Trophoblast cell (in vitro differentiated cells and primary cell): ENCODE data around the gene PDE4D.

Source experiments
- DNase-seq, 2 donors: peaks; one replicate each; pipeline ENCODE4 v3.0.0-alpha.2; 2016
- H2AFZ ChIP-seq: 2 replicates; pipeline ENCODE4 v1.6.1; 2013; ENCODE audit warnings: low read length, moderate library complexity, mild to moderate bottlenecking; ENCODE audit not compliant: insufficient read depth, poor library complexity
- H2AK5ac ChIP-seq: 2 replicates; pipeline ENCODE4 v1.6.1; 2013; ENCODE audit warnings: mild to moderate bottlenecking, low read length
- H2BK120ac ChIP-seq: 2 replicates; pipeline ENCODE4 v1.6.1; 2013; ENCODE audit warnings: low read length, mild to moderate bottlenecking, moderate library complexity; ENCODE audit not compliant: insufficient read depth, poor library complexity
- H2BK12ac ChIP-seq: 2 replicates; pipeline ENCODE4 v1.6.1; 2013; ENCODE audit warnings: mild to moderate bottlenecking, low read length, moderate library complexity
- H2BK5ac ChIP-seq: 2 replicates; pipeline ENCODE4 v1.6.1; 2013; ENCODE audit warnings: low read length, low read depth, moderate library complexity, mild to moderate bottlenecking; ENCODE audit not compliant: poor library complexity
- H3K14ac ChIP-seq: 2 replicates; pipeline ENCODE4 v1.6.1; 2013; ENCODE audit warnings: mild to moderate bottlenecking, low read length
- H3K18ac ChIP-seq: 2 replicates; pipeline ENCODE4 v1.6.1; 2013; ENCODE audit warnings: mild to moderate bottlenecking, low read length
- H3K23ac ChIP-seq: 2 replicates; pipeline ENCODE4 v1.6.1; 2013; ENCODE audit warnings: low read length
- H3K27ac ChIP-seq: 2 replicates; pipeline ENCODE4 v1.5.1; 2013; ENCODE audit warnings: low read depth, mild to moderate bottlenecking, inconsistent platforms, low read length, moderate library complexity
- H3K27me3 ChIP-seq: 2 replicates; pipeline ENCODE4 v1.6.1; 2013; ENCODE audit warnings: inconsistent platforms, mild to moderate bottlenecking, low read length, moderate library complexity; ENCODE audit not compliant: insufficient read depth
- H3K36me3 ChIP-seq, 2 experiments: 1 replicate in 1 of 2; 2 replicates in 1 of 2; pipeline ENCODE4 v1.6.1; 2013; ENCODE audit warnings: low read length in 2 of 2, mild to moderate bottlenecking in 2 of 2, moderate library complexity in 1 of 2; ENCODE audit not compliant: insufficient read depth in 2 of 2, control insufficient read depth in 1 of 2
- H3K4ac ChIP-seq: 2 replicates; pipeline ENCODE4 v1.6.1; 2013; ENCODE audit warnings: low read depth, mild to moderate bottlenecking, low read length, moderate library complexity
- H3K4me1 ChIP-seq, 2 experiments: 1 replicate in 1 of 2; 2 replicates in 1 of 2; pipeline ENCODE4 v1.6.1; 2013; ENCODE audit warnings: low read length in 2 of 2, mild to moderate bottlenecking in 2 of 2, moderate library complexity in 1 of 2; ENCODE audit not compliant: insufficient read depth in 2 of 2, control insufficient read depth in 1 of 2
- H3K4me2 ChIP-seq: 2 replicates; pipeline ENCODE4 v1.6.1; 2013; ENCODE audit warnings: inconsistent platforms, mild to moderate bottlenecking, low read length, moderate library complexity
- H3K4me3 ChIP-seq: 2 replicates; pipeline ENCODE4 v1.5.1; 2013; ENCODE audit warnings: mild to moderate bottlenecking, low read depth, low read length, inconsistent platforms
- H3K79me1 ChIP-seq: one replicate; pipeline ENCODE4 v1.6.1; 2013; ENCODE audit warnings: low read length
- H3K79me2 ChIP-seq: 2 replicates; pipeline ENCODE4 v1.6.1; 2013; ENCODE audit warnings: low read length, mild to moderate bottlenecking; ENCODE audit not compliant: control insufficient read depth, insufficient read depth, poor library complexity
- H3K9ac ChIP-seq: 2 replicates; pipeline ENCODE4 v1.6.1; 2013; ENCODE audit warnings: mild to moderate bottlenecking, low read length
- H3K9me3 ChIP-seq: 2 replicates; pipeline ENCODE4 v1.6.1; 2013; ENCODE audit warnings: low read depth, mild to moderate bottlenecking, control low read depth, inconsistent platforms, low read length; ENCODE audit not compliant: insufficient read depth
- H4K12ac ChIP-seq: 2 replicates; pipeline ENCODE4 v1.6.1; 2013; ENCODE audit warnings: low read depth, mild to moderate bottlenecking, low read length, moderate library complexity
- H4K8ac ChIP-seq: 2 replicates; pipeline ENCODE4 v1.6.1; 2013; ENCODE audit warnings: low read depth, mild to moderate bottlenecking, low read length, moderate library complexity
- H4K91ac ChIP-seq: one replicate; pipeline ENCODE4 v1.6.1; 2013; ENCODE audit warnings: low read depth, mild to moderate bottlenecking, low read length, moderate library complexity
- WGBS: extraction: QIAGEN DNeasy Blood & Tissue Kit; methylation state at CpG from one replicate; pipeline ENCODE4 v1.1.7; 2013; ENCODE audit warnings: missing lambda C conversion rate; ENCODE audit not compliant: insufficient read length, insufficient coverage; ENCODE audit errors: extremely low coverage; 5-methylcytosine and 5-hydroxymethylcytosine counted together

PDE4D gene

GRCh38 chr5:59559323-59559722 lies 334.2 kb downstream of the PDE4D start:
- Histone ChIP-seq H4K91ac (no peak overlapping the region), H4K12ac (no peak overlapping the region), H3K9me3 (no peaks in the 10 kb centered on the region), H3K9ac (no peak overlapping the region), H3K79me1 (no peaks in the 10 kb centered on the region), H2AFZ (no peak overlapping the region), H3K4ac (no peak overlapping the region), H3K14ac (no peak overlapping the region), H3K36me3 (no peaks in the 10 kb centered on the region), H3K4me3 (no peak overlapping the region), H3K4me2 (no peak overlapping the region), H2BK120ac (no peak overlapping the region), H3K4me1 (peaks cover 3 to 4% of the 10 kb centered on the region in 2 experiments), H2BK5ac (no peak overlapping the region), H3K79me2 (no peaks in the 10 kb centered on the region), H4K8ac (no peak overlapping the region), H2AK5ac (no peak overlapping the region), H2BK12ac (no peak overlapping the region), H3K23ac (no peak overlapping the region), H3K18ac (no peak overlapping the region), H3K27ac (no peak overlapping the region), H3K27me3 (no peaks in the 10 kb centered on the region)
- no CpG with 5 or more reads among the region's 3 CpGs for WGBS
- no peak for DNase-seq

- Histone ChIP-seq H3K4me3 (no peak overlapping the region), H3K4me1 (peaks cover 3 to 4% of the 10 kb centered on the region in 2 experiments), H3K79me2 (no peaks in the 10 kb centered on the region), H3K9me3 (no peaks in the 10 kb centered on the region), H3K9ac (no peak overlapping the region), H3K79me1 (no peaks in the 10 kb centered on the region), H3K4me2 (no peak overlapping the region), H4K12ac (no peak overlapping the region), H2BK12ac (no peak overlapping the region), H3K27ac (no peak overlapping the region), H3K27me3 (no peaks in the 10 kb centered on the region), H4K8ac (no peak overlapping the region), H3K4ac (no peak overlapping the region), H3K36me3 (no peaks in the 10 kb centered on the region), H4K91ac (no peak overlapping the region), H3K14ac (no peak overlapping the region), H3K23ac (no peak overlapping the region), H2AK5ac (no peak overlapping the region), H2BK120ac (no peak overlapping the region), H3K18ac (no peak overlapping the region), H2AFZ (no peak overlapping the region), H2BK5ac (no peak overlapping the region)
- WGBS = no CpG with 5 or more reads among the region's 1 CpG
- DNase-seq = no peak
Observed at GRCh38 chr5:59558501-59558900, 335.0 kb downstream of the PDE4D start.

GRCh38 chr5:59557572-59557971 lies 336.0 kb downstream of the PDE4D start:
- Histone ChIP-seq H3K9ac (no peak overlapping the region), H2AFZ (no peak overlapping the region), H3K4ac (no peak overlapping the region), H3K4me2 (no peak overlapping the region), H3K79me2 (no peaks in the 10 kb centered on the region), H3K4me3 (no peak overlapping the region), H3K9me3 (no peaks in the 10 kb centered on the region), H3K4me1 (no peaks in the 10 kb centered on the region), H2BK5ac (no peak overlapping the region), H4K8ac (no peak overlapping the region), H4K12ac (no peak overlapping the region), H4K91ac (no peak overlapping the region), H2BK120ac (no peak overlapping the region), H2AK5ac (no peak overlapping the region), H3K18ac (no peak overlapping the region), H3K79me1 (no peaks in the 10 kb centered on the region), H3K36me3 (no peaks in the 10 kb centered on the region), H2BK12ac (no peak overlapping the region), H3K23ac (no peak overlapping the region), H3K27me3 (no peaks in the 10 kb centered on the region), H3K14ac (no peak overlapping the region), H3K27ac (no peak overlapping the region)
- DNase-seq = no peak

GRCh38 chr5:59555596-59555995 lies 337.9 kb downstream of the PDE4D start:
- WGBS = no CpG with 5 or more reads among the region's 3 CpGs
- no peak for DNase-seq
- no peak overlapping the region for H2AFZ ChIP-seq
- H3K14ac ChIP-seq = no peak overlapping the region
- no peak overlapping the region for H3K27ac ChIP-seq
- no peak overlapping the region for H3K4me3 ChIP-seq
- no peak overlapping the region for H3K4me2 ChIP-seq
- no peaks in the 10 kb centered on the region for H3K27me3 ChIP-seq
- no peak overlapping the region for H2BK5ac ChIP-seq
- H3K4ac ChIP-seq = no peak overlapping the region
- H3K9ac ChIP-seq = no peak overlapping the region
- no peaks in the 10 kb centered on the region for H3K9me3 ChIP-seq
- H3K36me3 ChIP-seq = no peaks in the 10 kb centered on the region
- no peak overlapping the region for H2BK12ac ChIP-seq
- H2AK5ac ChIP-seq = no peak overlapping the region
- no peaks in the 10 kb centered on the region for H3K4me1 ChIP-seq
- H4K91ac ChIP-seq = no peak overlapping the region
- no peak overlapping the region for H4K8ac ChIP-seq
- H3K79me1 ChIP-seq = no peaks in the 10 kb centered on the region
- no peak overlapping the region for H3K18ac ChIP-seq
- no peak overlapping the region for H2BK120ac ChIP-seq
- no peaks in the 10 kb centered on the region for H3K79me2 ChIP-seq
- H3K23ac ChIP-seq = no peak overlapping the region
- no peak overlapping the region for H4K12ac ChIP-seq
